Astrocyte of the spinal cord (primary cell): ENCODE data around the gene GIPR.

Experiments
- DNase-seq: peaks from one replicate; pipeline ENCODE4 v3.0.0; 2011; ENCODE audit warnings: low read depth, low spot score
- H3K4me3 ChIP-seq: 2 replicates; pipeline ENCODE4 v1.5.1; 2011; ENCODE audit warnings: low read depth, mild to moderate bottlenecking, low read length, moderate library complexity
- in situ Hi-C: cut with HindIII; loops from 2 replicates; pipeline ENCODE4 v1.10.0; 2017; ENCODE audit warnings: low sequenced_read_pairs
- TF ChIP-seq, protein P1 (sequence below): IDR thresholded peaks from 2 replicates; pipeline ENCODE4 v1.5.1; 2012; ENCODE audit warnings: low read depth, mild to moderate bottlenecking, low read length, inconsistent platforms

GIPR gene

DNA sequence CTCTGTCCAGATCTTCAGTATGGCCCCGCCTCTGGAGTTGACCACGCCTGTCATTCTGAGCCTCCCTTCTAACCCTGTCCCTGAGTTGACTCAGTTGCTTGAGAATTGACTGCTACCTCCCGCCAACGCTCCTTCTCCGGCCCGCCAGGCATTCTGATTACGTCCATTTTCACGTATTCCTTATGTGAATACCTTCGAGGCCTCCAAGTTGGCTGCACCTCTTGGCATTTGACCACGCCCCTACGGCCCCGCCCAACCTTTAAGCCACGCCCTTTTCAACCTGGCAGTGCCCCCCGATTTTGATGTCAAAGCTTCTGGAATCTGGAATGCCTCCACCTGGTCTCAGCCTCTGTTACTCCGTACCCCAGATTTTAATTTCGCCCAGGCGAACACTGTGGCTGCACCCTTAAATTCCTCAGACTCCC lies 27.2 kb upstream of the GIPR start:
- no peak for DNase-seq
- TF ChIP-seq, protein P1, sequence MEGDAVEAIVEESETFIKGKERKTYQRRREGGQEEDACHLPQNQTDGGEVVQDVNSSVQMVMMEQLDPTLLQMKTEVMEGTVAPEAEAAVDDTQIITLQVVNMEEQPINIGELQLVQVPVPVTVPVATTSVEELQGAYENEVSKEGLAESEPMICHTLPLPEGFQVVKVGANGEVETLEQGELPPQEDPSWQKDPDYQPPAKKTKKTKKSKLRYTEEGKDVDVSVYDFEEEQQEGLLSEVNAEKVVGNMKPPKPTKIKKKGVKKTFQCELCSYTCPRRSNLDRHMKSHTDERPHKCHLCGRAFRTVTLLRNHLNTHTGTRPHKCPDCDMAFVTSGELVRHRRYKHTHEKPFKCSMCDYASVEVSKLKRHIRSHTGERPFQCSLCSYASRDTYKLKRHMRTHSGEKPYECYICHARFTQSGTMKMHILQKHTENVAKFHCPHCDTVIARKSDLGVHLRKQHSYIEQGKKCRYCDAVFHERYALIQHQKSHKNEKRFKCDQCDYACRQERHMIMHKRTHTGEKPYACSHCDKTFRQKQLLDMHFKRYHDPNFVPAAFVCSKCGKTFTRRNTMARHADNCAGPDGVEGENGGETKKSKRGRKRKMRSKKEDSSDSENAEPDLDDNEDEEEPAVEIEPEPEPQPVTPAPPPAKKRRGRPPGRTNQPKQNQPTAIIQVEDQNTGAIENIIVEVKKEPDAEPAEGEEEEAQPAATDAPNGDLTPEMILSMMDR = no peak
- H3K4me3 ChIP-seq = no peak overlapping the region
- in situ Hi-C loops = no loop called here

DNA sequence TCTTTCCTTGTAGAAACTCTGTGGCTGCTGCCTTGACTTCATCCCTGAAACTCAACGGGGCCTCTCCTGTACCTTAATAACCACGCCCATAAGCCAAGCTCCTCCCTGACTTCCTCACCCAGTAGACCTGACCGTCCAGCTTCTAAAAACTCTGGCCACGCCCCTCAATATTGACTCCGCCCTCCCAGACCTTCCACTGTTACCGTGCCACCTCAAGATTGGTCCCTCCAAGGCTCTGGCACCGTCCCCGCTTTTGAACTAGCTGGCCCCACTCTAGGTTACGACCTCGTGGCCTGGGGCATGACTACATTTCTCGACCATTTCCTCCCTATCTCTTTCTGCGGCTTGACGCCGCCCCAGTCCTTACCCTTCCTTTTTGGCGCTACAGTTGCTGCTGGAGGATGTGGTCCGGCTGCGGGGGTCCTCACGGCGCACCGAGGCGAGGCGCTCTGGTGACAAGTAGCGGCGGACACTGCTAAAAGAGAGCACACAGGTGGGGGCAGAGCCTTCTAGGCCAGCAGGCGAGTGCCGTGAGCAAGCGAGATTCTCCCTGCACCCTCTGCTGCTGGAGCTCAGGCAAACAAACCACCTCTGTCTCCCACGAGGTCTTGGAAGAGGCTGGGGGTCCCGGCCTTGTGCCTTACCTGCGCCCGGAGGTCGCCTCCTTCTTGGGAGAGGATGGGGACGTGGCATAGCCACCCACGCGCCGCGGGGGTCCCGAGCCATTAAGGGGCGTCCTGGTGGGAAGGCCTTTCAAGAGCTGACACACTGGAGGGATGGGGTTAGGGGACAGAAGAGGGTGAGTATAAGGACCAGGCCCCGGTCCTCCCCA lies 26.5 kb upstream of the GIPR start:
- TF ChIP-seq, protein P1 = peak; percentile 5
- DNase-seq = peak; percentile 57
- in situ Hi-C loops = no loop called here
- H3K4me3 ChIP-seq = peak overlapping the region; percentile 30

DNA sequence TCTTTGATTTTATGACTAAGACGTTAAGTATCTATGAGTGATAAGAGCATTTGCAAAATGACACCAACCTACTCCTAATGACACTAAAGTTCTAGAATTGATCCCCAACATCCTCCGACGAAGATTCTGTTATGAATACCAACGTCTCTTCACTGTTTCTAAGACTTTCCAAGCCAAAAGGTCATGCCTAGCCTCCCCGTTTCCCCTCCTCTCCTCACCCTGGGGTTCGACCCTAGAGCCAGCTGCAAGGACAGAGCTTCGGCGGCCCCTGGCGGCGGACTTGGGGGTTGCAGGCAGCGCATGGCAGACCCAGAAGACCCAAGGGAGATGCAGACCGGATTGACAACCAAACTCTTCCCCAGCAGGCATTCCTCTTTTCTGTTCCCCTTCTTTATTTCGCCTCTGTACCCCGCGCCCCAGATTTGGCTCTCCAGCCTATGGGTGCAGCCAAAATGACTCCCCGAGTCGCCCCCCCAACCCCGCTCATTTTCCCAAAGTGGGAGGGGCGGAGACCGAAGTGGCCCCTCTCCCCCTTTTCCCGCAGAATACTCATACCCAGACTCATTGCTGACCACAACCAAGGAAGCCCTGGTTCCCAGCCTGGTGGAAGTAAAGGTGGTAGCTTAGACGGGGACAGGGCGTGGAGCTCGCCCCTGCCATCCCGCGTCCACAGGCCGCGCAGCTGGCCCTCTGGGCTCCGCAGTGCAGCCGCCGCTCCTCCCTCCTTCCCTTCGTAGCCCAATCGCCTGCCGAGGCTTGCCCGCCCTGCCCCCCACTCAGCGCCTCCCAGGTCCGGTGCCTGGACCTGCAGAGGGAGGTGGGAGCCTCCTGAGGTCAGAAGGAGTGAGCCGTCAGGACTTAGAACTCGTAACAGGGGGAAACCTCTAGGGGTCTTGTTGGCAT lies 24.7 kb upstream of the GIPR start:
- DNase-seq = peak; percentile 82
- TF ChIP-seq, protein P1 = peak; percentile 99
- peak overlapping the region; percentile 21 for H3K4me3 ChIP-seq
- in situ Hi-C loops = no loop called here

GRCh38 chr19:45643927-45644771 lies 23.9 kb upstream of the GIPR start:
- in situ Hi-C loops = no loop called here
- TF ChIP-seq, protein P1 = no peak
- no peak overlapping the region for H3K4me3 ChIP-seq

DNA sequence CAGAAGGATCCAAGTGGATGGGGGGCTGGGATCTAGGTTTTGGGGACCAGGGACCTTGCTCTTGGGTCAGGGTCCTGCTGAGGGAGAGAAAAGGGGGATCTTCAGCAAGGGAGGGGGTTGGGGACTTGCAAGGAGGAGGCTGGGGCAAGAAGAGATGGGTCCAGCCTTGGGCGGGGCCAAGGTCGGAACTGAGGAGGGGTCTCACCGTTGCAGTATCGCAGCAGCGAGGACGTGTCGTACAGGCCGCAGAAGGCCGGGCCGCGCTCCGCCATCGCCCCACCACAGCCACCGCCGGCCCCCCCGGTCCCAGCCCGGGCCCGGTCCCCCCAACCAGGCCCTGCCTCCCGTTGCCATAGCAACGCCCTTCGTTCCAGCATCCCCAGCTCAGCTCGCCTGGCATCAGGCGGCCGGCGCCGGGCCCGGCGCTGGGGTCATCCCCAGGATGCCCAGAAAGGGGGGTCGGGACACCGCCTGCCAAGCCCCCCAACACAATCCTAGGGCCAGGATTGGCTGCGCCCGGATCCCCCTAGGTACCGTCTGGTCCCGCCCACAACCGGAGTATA lies 22.9 kb upstream of the GIPR start:
- in situ Hi-C loops = no loop called here
- TF ChIP-seq, protein P1 = no peak
- DNase-seq = no peak
- peak overlapping the region; percentile 47 for H3K4me3 ChIP-seq

More at GRCh38 chr19:45643927-45644771, 23.9 kb upstream of the GIPR start:
- DNase-seq = no peak
